AG10803 (cell line): Measurements from ENCODE around the gene SHH.
"Not testable (repeated sequence)": the region's sequence is repeated elsewhere in the genome, so short reads cannot be mapped to it uniquely, and the experiment has no call there.

Source experiments
- DNase-seq: peaks from one replicate; pipeline ENCODE4 v3.0.0; 2010; ENCODE audit warnings: low read depth
- H3K4me3 ChIP-seq: 2 replicates; pipeline ENCODE4 v1.5.1; 2011; ENCODE audit warnings: mild to moderate bottlenecking, low read length, control low read depth
- TF ChIP-seq, protein P1 (sequence below): conservative IDR thresholded peaks from 2 replicates; pipeline ENCODE4 v1.5.1; 2011; ENCODE audit warnings: mild to moderate bottlenecking, low read length, control low read depth, inconsistent platforms

Gene SHH

GRCh38 chr7:155842496-155843265 is 30.4 kb upstream of the SHH start:
- no peak overlapping the region for H3K4me3 ChIP-seq
- DNase-seq, result no peak
- TF ChIP-seq, protein P1, sequence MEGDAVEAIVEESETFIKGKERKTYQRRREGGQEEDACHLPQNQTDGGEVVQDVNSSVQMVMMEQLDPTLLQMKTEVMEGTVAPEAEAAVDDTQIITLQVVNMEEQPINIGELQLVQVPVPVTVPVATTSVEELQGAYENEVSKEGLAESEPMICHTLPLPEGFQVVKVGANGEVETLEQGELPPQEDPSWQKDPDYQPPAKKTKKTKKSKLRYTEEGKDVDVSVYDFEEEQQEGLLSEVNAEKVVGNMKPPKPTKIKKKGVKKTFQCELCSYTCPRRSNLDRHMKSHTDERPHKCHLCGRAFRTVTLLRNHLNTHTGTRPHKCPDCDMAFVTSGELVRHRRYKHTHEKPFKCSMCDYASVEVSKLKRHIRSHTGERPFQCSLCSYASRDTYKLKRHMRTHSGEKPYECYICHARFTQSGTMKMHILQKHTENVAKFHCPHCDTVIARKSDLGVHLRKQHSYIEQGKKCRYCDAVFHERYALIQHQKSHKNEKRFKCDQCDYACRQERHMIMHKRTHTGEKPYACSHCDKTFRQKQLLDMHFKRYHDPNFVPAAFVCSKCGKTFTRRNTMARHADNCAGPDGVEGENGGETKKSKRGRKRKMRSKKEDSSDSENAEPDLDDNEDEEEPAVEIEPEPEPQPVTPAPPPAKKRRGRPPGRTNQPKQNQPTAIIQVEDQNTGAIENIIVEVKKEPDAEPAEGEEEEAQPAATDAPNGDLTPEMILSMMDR, result no peak

DNA sequence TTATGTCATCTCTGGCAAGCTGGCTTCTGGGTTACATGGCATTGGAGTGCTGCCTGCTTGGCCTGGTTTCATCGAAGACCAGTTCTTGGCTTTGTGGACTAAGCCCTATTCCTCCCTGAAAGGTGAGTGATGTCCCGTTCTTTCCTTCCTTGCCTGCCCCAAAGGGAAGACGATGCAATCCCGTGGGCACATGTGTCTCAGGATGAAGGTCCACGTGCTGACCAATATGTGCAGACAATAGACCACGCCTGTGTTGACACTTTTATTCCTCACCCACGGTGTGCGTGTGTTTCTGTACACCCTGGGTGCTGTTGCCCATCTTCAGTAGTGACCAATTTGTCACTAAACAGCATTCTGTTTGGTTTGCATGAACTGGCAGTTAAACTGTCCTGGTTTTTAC is 28.6 kb upstream of the SHH start:
- TF ChIP-seq, protein P1, result no peak
- DNase-seq, result no peak

GRCh38 chr7:155840262-155840885 is 28.1 kb upstream of the SHH start:
- TF ChIP-seq, protein P1, result no peak
- H3K4me3 ChIP-seq, result no peak overlapping the region
- no peak for DNase-seq

More for the DNA sequence above, 28.6 kb upstream of the SHH start:
- H3K4me3 ChIP-seq, result no peak overlapping the region

DNA sequence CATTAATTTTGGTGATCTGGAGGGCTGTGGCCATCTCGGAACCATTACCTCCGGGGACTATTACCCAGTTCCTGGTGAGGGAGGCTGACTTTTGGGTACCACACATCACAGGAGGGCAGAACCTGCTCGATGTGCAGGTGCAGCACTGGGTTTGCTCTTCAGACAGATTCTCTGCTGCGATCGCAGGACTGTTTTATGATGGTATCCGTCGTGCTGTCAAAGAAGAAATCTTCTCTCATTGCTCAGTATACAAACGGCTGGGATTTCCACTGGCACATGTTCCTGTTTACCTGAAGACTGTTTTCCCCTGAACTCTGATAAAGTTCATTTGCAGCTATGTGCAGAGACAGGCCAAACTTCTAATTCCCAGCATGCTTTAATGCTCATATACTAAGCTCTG is 27.2 kb upstream of the SHH start:
- no peak overlapping the region for H3K4me3 ChIP-seq
- TF ChIP-seq, protein P1, result no peak
- no peak for DNase-seq

DNA sequence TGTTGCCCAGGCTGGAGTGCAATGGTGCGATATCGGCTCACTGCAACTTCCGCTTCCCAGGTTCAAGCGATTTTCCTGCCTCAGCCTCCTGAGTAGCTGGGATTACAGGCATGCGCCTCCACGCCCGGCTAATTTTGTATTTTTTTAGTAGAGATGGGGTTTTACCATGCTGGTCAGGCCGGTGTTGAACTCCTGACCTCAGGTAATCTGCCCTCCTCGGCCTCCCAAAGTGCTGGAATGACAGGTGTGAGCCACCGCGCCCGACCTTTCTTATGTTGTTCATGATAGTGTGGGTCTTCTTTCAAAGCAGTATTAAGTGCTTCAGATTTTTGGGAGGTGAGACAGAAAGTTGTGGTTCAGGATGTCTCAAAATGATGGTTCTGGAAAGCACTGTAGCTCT is 26.0 kb upstream of the SHH start:
- not testable (repeated sequence) for DNase-seq, H3K4me3 ChIP-seq

- DNase-seq, result no peak
- TF ChIP-seq, protein P1, result no peak
- no peak overlapping the region for H3K4me3 ChIP-seq
Observed at GRCh38 chr7:155837126-155837479, 24.8 kb upstream of the SHH start.

DNA sequence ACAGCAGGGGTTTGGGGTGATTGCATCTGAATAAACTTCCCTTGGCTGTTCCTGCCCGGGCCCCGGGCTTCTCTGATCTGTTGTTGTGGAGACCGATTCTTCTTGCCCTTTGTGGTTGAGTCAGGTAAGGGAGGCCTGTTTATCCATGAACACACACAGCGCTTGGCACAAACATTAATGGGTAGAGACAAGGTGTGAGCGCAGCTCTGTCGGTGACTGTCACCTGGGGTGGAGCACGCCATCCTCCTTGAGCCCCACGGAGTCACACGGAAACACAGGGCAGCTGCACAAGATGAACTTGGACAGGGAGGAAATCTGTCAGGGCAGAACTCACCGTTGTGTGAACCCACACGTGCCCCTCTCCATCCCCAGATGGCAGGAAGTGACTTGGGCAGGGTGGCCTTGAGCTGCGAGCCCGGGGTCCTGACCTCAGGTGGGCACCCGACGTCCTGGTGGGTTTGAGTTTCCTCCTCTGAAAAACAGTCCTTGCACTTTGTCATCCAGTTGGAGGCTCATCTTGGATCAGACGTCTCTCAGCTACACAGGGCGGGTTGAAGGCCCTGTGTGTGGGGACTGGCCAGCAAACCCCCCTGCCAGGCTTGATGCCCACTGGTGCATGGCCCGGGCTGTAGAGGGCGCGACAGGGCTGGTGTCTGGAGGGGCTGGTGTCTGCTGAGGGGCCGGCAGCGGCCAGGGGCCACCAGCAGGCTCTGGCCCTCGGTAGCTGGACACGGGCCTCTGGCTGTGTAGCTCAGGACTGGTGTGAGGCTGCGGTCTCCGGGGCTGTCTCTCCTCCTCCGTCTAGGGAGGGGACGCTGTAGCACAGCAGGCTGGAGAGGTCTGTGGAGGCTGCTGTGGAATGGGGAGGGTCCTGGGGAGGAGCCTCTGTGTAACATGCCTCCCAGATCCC is 24.2 kb upstream of the SHH start:
- TF ChIP-seq, protein P1, result no peak
- no peak for DNase-seq
- no peak overlapping the region for H3K4me3 ChIP-seq
